SK-N-SH (cell line): ENCODE data around the gene NEK7. TPM values are rescaled to one million over a fixed set of nuclear protein-coding genes. Genes with fewer than 3 reads are reported as not detected.

Source experiments
- CTCF ChIP-seq: fragments of 200-600 bp; sonication (generic); IDR thresholded peaks from 2 replicates; pipeline ENCODE4 v1.6.1; 2017; ENCODE audit warnings: antibody characterized with exemption, mild to moderate bottlenecking, moderate library complexity
- EP300 ChIP-seq, 2 experiments: IDR thresholded peaks; 2 replicates each; pipeline versions ENCODE4 v1.4.0 to v1.6.1; 2012; ENCODE audit warnings: borderline replicate concordance in 1 of 2, low read depth in 1 of 2, low read length in 1 of 2
- FOSL2 ChIP-seq: IDR thresholded peaks from 2 replicates; pipeline ENCODE4 v1.4.0; 2012; ENCODE audit warnings: low read depth, mild to moderate bottlenecking, moderate library complexity, borderline replicate concordance
- GATA2 ChIP-seq: sonication (generic); formaldehyde crosslinking; IDR thresholded peaks from 2 replicates; pipeline ENCODE4 v1.5.0; 2020; ENCODE audit warnings: mild to moderate bottlenecking, missing genetic modification reagents
- IRF3 ChIP-seq: fragments of 150-350 bp; IDR thresholded peaks from 2 replicates; pipeline ENCODE4 v1.6.1; 2016; ENCODE audit warnings: mild to moderate bottlenecking, low read depth, low read length
- MAX ChIP-seq: IDR thresholded peaks from 2 replicates; pipeline ENCODE4 v1.4.0; 2012; ENCODE audit warnings: low read depth
- MXI1 ChIP-seq: IDR thresholded peaks from 2 replicates; pipeline ENCODE4 v1.6.1; 2012; ENCODE audit warnings: mild to moderate bottlenecking, low read depth, low read length, improper control_type of control experiment
- NRF1 ChIP-seq: IDR thresholded peaks from 2 replicates; pipeline ENCODE4 v1.6.1; 2012; ENCODE audit warnings: low read depth, mild to moderate bottlenecking, low read length
- RAD21 ChIP-seq: IDR thresholded peaks from 2 replicates; pipeline ENCODE4 v1.6.1; 2012; ENCODE audit warnings: mild to moderate bottlenecking, low read length
- REST ChIP-seq: IDR thresholded peaks from 2 replicates; pipeline ENCODE4 v1.6.1; 2012; ENCODE audit warnings: mild to moderate bottlenecking, low read depth, low read length, moderate library complexity
- RXRA ChIP-seq: IDR thresholded peaks from 2 replicates; pipeline ENCODE4 v1.4.0; 2012; ENCODE audit warnings: low read depth, mild to moderate bottlenecking, borderline replicate concordance
- TAF1 ChIP-seq: IDR thresholded peaks from 2 replicates; pipeline ENCODE4 v1.6.1; 2012; ENCODE audit warnings: low read depth, mild to moderate bottlenecking, low read length, moderate library complexity, borderline replicate concordance
- TCF12 ChIP-seq: IDR thresholded peaks from 2 replicates; pipeline ENCODE4 v1.4.0; 2012
- TEAD4 ChIP-seq: IDR thresholded peaks from 2 replicates; pipeline ENCODE4 v1.4.0; 2012; ENCODE audit warnings: mild to moderate bottlenecking, borderline replicate concordance; ENCODE audit not compliant: insufficient read depth
- YY1 ChIP-seq: IDR thresholded peaks from 2 replicates; pipeline ENCODE4 v1.4.0; 2012; ENCODE audit warnings: low read depth, mild to moderate bottlenecking
- ZBTB33 ChIP-seq: IDR thresholded peaks from 2 replicates; pipeline ENCODE4 v1.4.0; 2012; ENCODE audit warnings: low read depth, borderline replicate concordance
- polyA plus RNA-seq, 3 experiments: library from polyadenylated mRNA; depleted of rRNA; stranded (reverse); fragments of >200 nt; gene quantifications; 2 replicates each; pipeline ENCODE4 v1.2.3, GENCODE V29; 2012

The NEK7 gene
- polyA plus RNA-seq, 1 of the 3 experiments (the other 2 are of a cell fraction): 85.8 TPM

- TF ChIP-seq REST (no peak), GATA2 (CRISPR knock-in tag) (no peak), RAD21 (no peak), IRF3 (no peak), TCF12 (peak; percentile 70), NRF1 (no peak), TAF1 (no peak), YY1 (no peak), EP300 (IDR thresholded peaks at IDR 0.05; ENCODE audit: borderline replicate concordance in 1 of 2, low read depth in 1 of 2, low read length in 1 of 2) (peak in 1 of 2 experiments; percentile 72; a peak in 1 of 4 replicates), MAX (no peak), CTCF (no peak), ZBTB33 (no peak), MXI1 (no peak), TEAD4 (peak; percentile 77; the same call in 1 of the 2 replicates), RXRA (peak; percentile 52; the same call in 1 of the 2 replicates), FOSL2 (peak; percentile 83)
Observed at GRCh38 chr1:198267921-198268320, 111.1 kb downstream of the NEK7 start (continued).
